RPMI8226 (cell line): ENCODE data around the gene HRH3.

Experiments
- DNase-seq: peaks from one replicate; pipeline ENCODE4 v3.0.0-alpha.2; 2015

HRH3 gene

GRCh38 chr20:62174021-62174804, 45.9 kb downstream of the HRH3 start:
- no peak for DNase-seq

DNA sequence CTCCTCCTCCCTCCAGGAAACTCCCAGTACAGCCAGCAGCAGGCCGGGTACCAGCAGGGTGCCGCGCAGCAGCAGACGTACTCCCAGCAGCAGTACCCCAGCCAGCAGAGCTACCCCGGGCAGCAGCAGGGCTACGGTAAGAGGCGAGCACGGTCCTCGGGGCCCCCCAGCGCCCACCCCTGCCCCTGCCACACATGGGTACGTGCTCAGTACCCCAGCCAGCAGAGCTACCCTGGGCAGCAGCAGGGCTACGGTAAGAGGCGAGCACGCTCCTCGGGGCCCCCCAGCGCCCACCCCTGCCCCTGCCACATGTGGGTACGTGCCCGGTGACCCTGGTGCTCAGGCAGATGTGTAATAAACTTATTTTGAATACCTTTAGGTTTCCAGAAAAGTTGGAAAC, 47.4 kb downstream of the HRH3 start:
- DNase-seq, result no peak

DNA sequence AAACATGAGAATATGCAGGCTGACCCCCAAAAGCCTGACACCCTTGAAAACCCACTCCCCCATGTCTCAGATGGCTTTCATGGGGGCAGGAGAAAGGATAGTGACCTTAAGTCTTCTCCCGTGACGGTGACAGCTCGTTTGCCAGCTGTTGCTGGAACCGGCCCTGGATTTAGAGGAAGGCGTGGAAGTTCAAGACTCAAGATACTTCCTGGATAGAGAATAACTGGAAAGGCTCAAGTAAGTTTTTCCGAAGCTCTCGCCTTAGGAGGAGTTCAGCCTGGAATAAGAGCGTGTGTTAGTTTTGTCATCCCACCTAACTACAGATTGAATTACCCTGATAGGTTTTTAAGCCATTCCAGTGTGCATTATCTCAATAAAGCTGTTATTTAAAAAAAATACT, 48.8 kb downstream of the HRH3 start:
- DNase-seq, result no peak

- DNase-seq, result no peak
Measured at GRCh38 chr20:62170536-62170935, 49.5 kb downstream of the HRH3 start.

DNA sequence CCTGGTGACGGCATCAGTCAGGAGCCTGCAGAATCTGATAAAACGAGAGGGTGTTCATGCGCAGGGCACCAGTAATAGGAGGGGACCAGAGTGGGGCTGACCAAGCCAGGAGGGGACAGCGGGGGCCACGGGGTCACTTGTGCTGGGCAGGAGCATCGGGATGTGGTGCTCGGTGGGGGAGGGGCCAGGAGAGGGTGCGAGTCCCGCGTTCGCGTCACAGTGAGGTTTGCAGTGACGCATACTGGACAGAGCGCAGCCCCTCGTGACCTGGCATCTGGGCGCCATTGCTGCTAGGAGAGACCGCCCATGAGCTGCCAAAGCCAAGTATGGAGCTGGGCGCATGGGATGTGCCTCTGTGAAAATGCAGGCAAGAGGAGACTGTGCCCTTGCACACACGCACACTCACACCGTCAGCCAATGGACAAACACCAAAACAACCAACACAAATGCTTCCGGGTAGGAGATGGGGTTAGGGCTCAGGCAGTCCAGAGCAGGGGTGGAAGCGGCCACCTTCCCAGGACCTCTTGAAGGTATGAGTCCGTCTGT, 51.1 kb downstream of the HRH3 start:
- DNase-seq, result no peak

DNA sequence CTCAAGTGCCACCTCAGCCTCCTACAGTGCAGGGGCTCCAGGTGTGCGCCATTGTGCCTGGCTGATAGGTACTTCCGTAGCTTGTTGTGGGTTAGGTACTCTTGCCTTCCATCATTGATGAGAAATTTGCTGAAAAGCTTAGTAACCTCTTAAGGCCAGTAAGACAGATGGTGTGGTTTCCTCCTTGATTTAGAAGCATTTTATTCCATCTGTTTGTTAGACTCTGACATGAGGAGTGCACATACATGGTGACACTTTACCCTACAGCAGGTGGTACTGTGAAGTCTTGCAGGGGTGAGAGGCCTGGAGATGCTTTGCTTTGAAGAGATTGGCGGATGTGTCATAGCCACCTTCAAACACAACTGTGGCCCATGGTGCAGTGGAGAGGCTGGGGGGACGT, 52.0 kb downstream of the HRH3 start:
- no peak for DNase-seq

- DNase-seq, result no peak
Measured at GRCh38 chr20:62167474-62167873, 52.6 kb downstream of the HRH3 start.

GRCh38 chr20:62165762-62166399, 54.2 kb downstream of the HRH3 start:
- no peak for DNase-seq
